HEK293 (cell line): Measurements from ENCODE around the gene TMEM37.

ENCODE experiments used
- CTCF ChIA-PET: fragments of 350-600 bp; formaldehyde crosslinking; extraction: SDS; loops from one replicate; lab custom pipeline; 2021; ENCODE audit warnings: antibody characterized with exemption; lab: Yijun Ruan, JAX
- POLR2A ChIA-PET: fragments of 300-600 bp; formaldehyde crosslinking; extraction: SDS; loops from one replicate; lab custom pipeline; 2020; ENCODE audit warnings: antibody characterized with exemption, inconsistent platforms; lab: Yijun Ruan, JAX
- H3K27ac ChIP-seq: fragments of 200-500 bp; sonication (Bioruptor generic); 2 replicates; pipeline ENCODE4 v1.5.1; 2014; ENCODE audit warnings: low read depth, low read length, control low read depth, inconsistent platforms; ENCODE audit errors: extremely low read depth
- H3K36me3 ChIP-seq, 2 experiments: fragments of 200-500 bp in 1 of 2; sonication (Bioruptor generic) in 1 of 2; 1 replicate in 1 of 2; 2 replicates in 1 of 2; pipeline ENCODE4 v1.5.1; 2014 to 2017; ENCODE audit warnings: inconsistent platforms in 2 of 2, low read length in 2 of 2; ENCODE audit not compliant: control insufficient read depth in 2 of 2, insufficient read depth in 1 of 2
- H3K4me1 ChIP-seq: fragments of 200-500 bp; sonication (Bioruptor generic); 2 replicates; pipeline ENCODE4 v1.5.1; 2014; ENCODE audit warnings: mild to moderate bottlenecking, low read length, inconsistent platforms; ENCODE audit not compliant: control insufficient read depth, insufficient read depth
- H3K4me3 ChIP-seq: 2 replicates; pipeline ENCODE4 v1.5.1; 2011; ENCODE audit warnings: low read depth, mild to moderate bottlenecking, control low read depth, low read length, moderate library complexity
- H3K9me3 ChIP-seq: fragments of 200-500 bp; sonication (Bioruptor generic); 2 replicates; pipeline ENCODE4 v1.5.1; 2014; ENCODE audit warnings: low read depth, low read length, inconsistent platforms; ENCODE audit not compliant: control insufficient read depth, insufficient read depth
- AEBP2 ChIP-seq: fragments of 450-650 bp; formaldehyde crosslinking; IDR thresholded peaks from 2 replicates; pipeline ENCODE4 v1.5.1; 2016; ENCODE audit warnings: missing biosample characterization, missing genetic modification characterization, borderline replicate concordance
- CTCF ChIP-seq: fragments of 450-650 bp; formaldehyde crosslinking; IDR thresholded peaks from 2 replicates; pipeline ENCODE4 v1.5.1; 2016; ENCODE audit warnings: missing biosample characterization, missing genetic modification characterization
- FEZF1 ChIP-seq: fragments of 450-650 bp; formaldehyde crosslinking; IDR thresholded peaks from 2 replicates; pipeline ENCODE4 v1.5.1; 2016; ENCODE audit warnings: missing biosample characterization, missing genetic modification characterization
- IKZF3 ChIP-seq: fragments of 450-650 bp; IDR thresholded peaks from 2 replicates; pipeline ENCODE4 v1.5.0; 2018; ENCODE audit warnings: missing biosample characterization, mild to moderate bottlenecking, missing genetic modification characterization, moderate library complexity
- YY1 ChIP-seq: fragments of 450-650 bp; formaldehyde crosslinking; IDR thresholded peaks from 2 replicates; pipeline ENCODE4 v1.5.1; 2018; ENCODE audit warnings: missing biosample characterization, missing genetic modification characterization
- ZBTB20 ChIP-seq: fragments of 450-650 bp; formaldehyde crosslinking; IDR thresholded peaks from 2 replicates; pipeline ENCODE4 v1.5.1; 2016; ENCODE audit warnings: missing biosample characterization, missing genetic modification characterization
- ZFP37 ChIP-seq: fragments of 450-650 bp; formaldehyde crosslinking; IDR thresholded peaks from 2 replicates; pipeline ENCODE4 v1.5.1; 2016; ENCODE audit warnings: missing biosample characterization, missing genetic modification characterization
- ZFP69B ChIP-seq: fragments of 450-650 bp; formaldehyde crosslinking; IDR thresholded peaks from 2 replicates; pipeline ENCODE4 v1.5.1; 2016; ENCODE audit warnings: missing biosample characterization, missing genetic modification characterization
- ZNF121 ChIP-seq: fragments of 450-650 bp; formaldehyde crosslinking; IDR thresholded peaks from 2 replicates; pipeline ENCODE4 v1.5.1; 2016; ENCODE audit warnings: missing biosample characterization, missing genetic modification characterization
- ZNF18 ChIP-seq: fragments of 450-650 bp; formaldehyde crosslinking; IDR thresholded peaks from 2 replicates; pipeline ENCODE4 v1.5.1; 2016; ENCODE audit warnings: missing biosample characterization, missing genetic modification characterization
- ZNF184 ChIP-seq: fragments of 450-650 bp; IDR thresholded peaks from 2 replicates; pipeline ENCODE4 v1.5.1; 2018; ENCODE audit warnings: missing biosample characterization, mild to moderate bottlenecking, missing genetic modification characterization
- ZNF2 ChIP-seq: fragments of 450-650 bp; formaldehyde crosslinking; IDR thresholded peaks from 2 replicates; pipeline ENCODE4 v1.5.1; 2016; ENCODE audit warnings: missing biosample characterization, missing genetic modification characterization
- ZNF239 ChIP-seq: fragments of 450-650 bp; formaldehyde crosslinking; IDR thresholded peaks from 2 replicates; pipeline ENCODE4 v1.5.1; 2016; ENCODE audit warnings: missing biosample characterization, missing genetic modification characterization
- ZNF394 ChIP-seq: fragments of 450-650 bp; formaldehyde crosslinking; IDR thresholded peaks from 2 replicates; pipeline ENCODE4 v1.5.1; 2016; ENCODE audit warnings: missing biosample characterization, missing genetic modification characterization, mild to moderate bottlenecking, moderate library complexity, borderline replicate concordance
- ZNF692 ChIP-seq: fragments of 450-650 bp; formaldehyde crosslinking; IDR thresholded peaks from 2 replicates; pipeline ENCODE4 v1.5.1; 2016; ENCODE audit warnings: missing biosample characterization, missing genetic modification characterization
- ZNF704 ChIP-seq: fragments of 450-650 bp; formaldehyde crosslinking; IDR thresholded peaks from 2 replicates; pipeline ENCODE4 v1.5.1; 2016; ENCODE audit warnings: missing biosample characterization, missing genetic modification characterization
- ZNF76 ChIP-seq: fragments of 450-650 bp; formaldehyde crosslinking; IDR thresholded peaks from 2 replicates; pipeline ENCODE4; 2016; ENCODE audit warnings: low read depth, missing biosample characterization, missing genetic modification characterization, borderline replicate concordance
- ZNF791 ChIP-seq: fragments of 450-650 bp; formaldehyde crosslinking; IDR thresholded peaks from 2 replicates; pipeline ENCODE4 v1.5.1; 2016; ENCODE audit warnings: missing biosample characterization, missing genetic modification characterization

Gene TMEM37

GRCh38 chr2:119407430-119408220 is 24.0 kb upstream of the TMEM37 start (continued):
- TF ChIP-seq ZNF704 (tag by site-specific recombination), result no peak
- TF ChIP-seq ZNF18 (tag by site-specific recombination), result no peak
- TF ChIP-seq ZNF692, result peak; percentile 50; the same call in 1 of the 2 replicates
- no peak for TF ChIP-seq FEZF1 (tag by site-specific recombination)
- TF ChIP-seq ZNF2 (tag by site-specific recombination), result peak; percentile 89
- no peak for TF ChIP-seq ZNF791 (tag by site-specific recombination)
- no peak for TF ChIP-seq ZNF239 (tag by site-specific recombination)
- TF ChIP-seq ZNF184 (tag by site-specific recombination), result no peak
- no peak for TF ChIP-seq YY1
- TF ChIP-seq CTCF, result peak; percentile 57
- no peak for TF ChIP-seq IKZF3 (tag by site-specific recombination)
- no peak for TF ChIP-seq ZNF121 (tag by site-specific recombination)
- TF ChIP-seq ZFP37 (tag by site-specific recombination), result no peak

GRCh38 chr2:119408221-119408619 is 23.4 kb upstream of the TMEM37 start:
- H3K27ac ChIP-seq, result no peak overlapping the region

More at GRCh38 chr2:119408221-119408619, 23.4 kb upstream of the TMEM37 start:
- CTCF ChIA-PET, result interaction anchor here (0.6 to 4.1 kb wide), 16 partner anchors 10 to 1648 kb away, joined by 3 to 64 read pairs (median 4); partner anchors contain the start of gene TMEM37
- Histone ChIP-seq H3K4me3 (no peak overlapping the region), H3K4me1 (no peaks in the 10 kb centered on the region), H3K9me3 (no peaks in the 10 kb centered on the region), H3K36me3 (no peaks in the 10 kb centered on the region)
- TF ChIP-seq ZFP69B (tag by site-specific recombination), result no peak
- no peak for TF ChIP-seq AEBP2 (tag by site-specific recombination)
- no peak for TF ChIP-seq ZNF394 (tag by site-specific recombination)
- no peak for TF ChIP-seq ZNF76 (tag by site-specific recombination)
- TF ChIP-seq ZBTB20 (tag by site-specific recombination), result no peak
- POLR2A ChIA-PET, result no interaction called here
